Endothelial cell (in vitro differentiated cells): ENCODE measurements around the gene TSHZ2. TPM values are rescaled to one million over a fixed set of nuclear protein-coding genes. Genes with fewer than 3 reads are reported as not detected.

ENCODE experiments used
- DNase-seq: peaks from one replicate; pipeline ENCODE4 v3.0.0; 2021; ENCODE audit warnings: low spot score
- H3K27ac Mint-ChIP-seq: one replicate; pipeline ENCODE4 v1.8.0; 2021; ENCODE audit warnings: mixed read lengths, inconsistent platforms; ENCODE audit not compliant: unreplicated experiment
- H3K27me3 Mint-ChIP-seq: one replicate; pipeline ENCODE4 v1.8.0; 2021; ENCODE audit warnings: mild to moderate bottlenecking, moderate library complexity, mixed read lengths, inconsistent platforms; ENCODE audit not compliant: unreplicated experiment
- H3K36me3 Mint-ChIP-seq: one replicate; pipeline ENCODE4 v1.8.0; 2021; ENCODE audit warnings: mild to moderate bottlenecking, low read depth, mixed read lengths, inconsistent platforms; ENCODE audit not compliant: unreplicated experiment
- H3K4me1 Mint-ChIP-seq: one replicate; pipeline ENCODE4 v1.8.0; 2021; ENCODE audit warnings: mild to moderate bottlenecking, mixed read lengths, inconsistent platforms; ENCODE audit not compliant: unreplicated experiment
- H3K4me3 Mint-ChIP-seq: one replicate; pipeline ENCODE4 v1.8.0; 2021; ENCODE audit warnings: mild to moderate bottlenecking, mixed read lengths, inconsistent platforms; ENCODE audit not compliant: unreplicated experiment
- H3K9me3 Mint-ChIP-seq: one replicate; pipeline ENCODE4 v1.8.0; 2021; ENCODE audit warnings: mixed read lengths, inconsistent platforms; ENCODE audit not compliant: unreplicated experiment
- total RNA-seq: library from RNA; stranded (reverse); fragmentation: NEBNext Ultra II Directional; extraction: Animal tissue kit (Norgen Biotek cat#: 25700); gene quantifications from one replicate; pipeline ENCODE4 v1.2.1, GENCODE V29; 2021; ENCODE audit not compliant: unreplicated experiment
- TF ChIP-seq, protein P1 (sequence below): fragments of 200-600 bp; sonication (generic); IDR thresholded peaks from one replicate; pipeline ENCODE4 v1.5.0; 2021; ENCODE audit warnings: antibody characterized with exemption; ENCODE audit not compliant: unreplicated experiment

TSHZ2 gene
- total RNA-seq, 1 donor from 2014 or later: 2.3 TPM

DNA sequence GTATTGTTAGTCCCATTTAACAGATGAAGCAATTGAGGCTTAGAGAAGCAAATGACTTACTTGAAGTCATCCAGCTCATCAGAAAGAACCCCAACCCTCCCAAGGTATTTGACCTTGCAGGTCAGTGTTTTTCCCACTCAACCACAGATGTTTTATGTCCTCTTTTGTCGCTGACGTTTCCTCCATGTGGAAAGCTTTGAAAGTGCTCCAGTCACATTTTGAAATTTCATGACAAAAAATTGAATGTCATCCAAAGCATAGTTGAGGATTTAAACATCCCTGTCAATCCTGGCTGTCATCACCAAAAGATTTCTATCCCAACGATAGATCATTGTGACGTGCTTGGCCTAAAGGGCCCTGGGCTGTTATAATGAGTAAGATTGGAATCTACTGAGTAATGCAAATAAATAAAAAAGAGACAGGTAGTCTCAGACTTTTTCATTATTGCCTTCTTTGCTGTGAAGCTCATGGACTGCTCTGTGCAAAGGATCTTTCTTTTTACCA, 102.7 kb downstream of the TSHZ2 start:
- Mint-ChIP-seq H3K9me3 (no peaks in the 10 kb centered on the region), H3K4me1 (peaks cover 6% of the 10 kb centered on the region), H3K4me3 (no peak overlapping the region), H3K27ac (no peak overlapping the region), H3K27me3 (peaks cover 3% of the 10 kb centered on the region), H3K36me3 (no peaks in the 10 kb centered on the region)
- DNase-seq: no peak
- TF ChIP-seq, protein P1, sequence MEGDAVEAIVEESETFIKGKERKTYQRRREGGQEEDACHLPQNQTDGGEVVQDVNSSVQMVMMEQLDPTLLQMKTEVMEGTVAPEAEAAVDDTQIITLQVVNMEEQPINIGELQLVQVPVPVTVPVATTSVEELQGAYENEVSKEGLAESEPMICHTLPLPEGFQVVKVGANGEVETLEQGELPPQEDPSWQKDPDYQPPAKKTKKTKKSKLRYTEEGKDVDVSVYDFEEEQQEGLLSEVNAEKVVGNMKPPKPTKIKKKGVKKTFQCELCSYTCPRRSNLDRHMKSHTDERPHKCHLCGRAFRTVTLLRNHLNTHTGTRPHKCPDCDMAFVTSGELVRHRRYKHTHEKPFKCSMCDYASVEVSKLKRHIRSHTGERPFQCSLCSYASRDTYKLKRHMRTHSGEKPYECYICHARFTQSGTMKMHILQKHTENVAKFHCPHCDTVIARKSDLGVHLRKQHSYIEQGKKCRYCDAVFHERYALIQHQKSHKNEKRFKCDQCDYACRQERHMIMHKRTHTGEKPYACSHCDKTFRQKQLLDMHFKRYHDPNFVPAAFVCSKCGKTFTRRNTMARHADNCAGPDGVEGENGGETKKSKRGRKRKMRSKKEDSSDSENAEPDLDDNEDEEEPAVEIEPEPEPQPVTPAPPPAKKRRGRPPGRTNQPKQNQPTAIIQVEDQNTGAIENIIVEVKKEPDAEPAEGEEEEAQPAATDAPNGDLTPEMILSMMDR: no peak

- H3K36me3 Mint-ChIP-seq: no peaks in the 10 kb centered on the region
- peaks cover 7% of the 10 kb centered on the region for H3K27me3 Mint-ChIP-seq
- no peak for DNase-seq
- no peak overlapping the region for H3K4me3 Mint-ChIP-seq
- H3K27ac Mint-ChIP-seq: no peak overlapping the region
- H3K9me3 Mint-ChIP-seq: no peaks in the 10 kb centered on the region
- peaks cover 19% of the 10 kb centered on the region for H3K4me1 Mint-ChIP-seq
- TF ChIP-seq, protein P1: no peak
Measured at GRCh38 chr20:53076668-53077067, 104.5 kb downstream of the TSHZ2 start.

DNA sequence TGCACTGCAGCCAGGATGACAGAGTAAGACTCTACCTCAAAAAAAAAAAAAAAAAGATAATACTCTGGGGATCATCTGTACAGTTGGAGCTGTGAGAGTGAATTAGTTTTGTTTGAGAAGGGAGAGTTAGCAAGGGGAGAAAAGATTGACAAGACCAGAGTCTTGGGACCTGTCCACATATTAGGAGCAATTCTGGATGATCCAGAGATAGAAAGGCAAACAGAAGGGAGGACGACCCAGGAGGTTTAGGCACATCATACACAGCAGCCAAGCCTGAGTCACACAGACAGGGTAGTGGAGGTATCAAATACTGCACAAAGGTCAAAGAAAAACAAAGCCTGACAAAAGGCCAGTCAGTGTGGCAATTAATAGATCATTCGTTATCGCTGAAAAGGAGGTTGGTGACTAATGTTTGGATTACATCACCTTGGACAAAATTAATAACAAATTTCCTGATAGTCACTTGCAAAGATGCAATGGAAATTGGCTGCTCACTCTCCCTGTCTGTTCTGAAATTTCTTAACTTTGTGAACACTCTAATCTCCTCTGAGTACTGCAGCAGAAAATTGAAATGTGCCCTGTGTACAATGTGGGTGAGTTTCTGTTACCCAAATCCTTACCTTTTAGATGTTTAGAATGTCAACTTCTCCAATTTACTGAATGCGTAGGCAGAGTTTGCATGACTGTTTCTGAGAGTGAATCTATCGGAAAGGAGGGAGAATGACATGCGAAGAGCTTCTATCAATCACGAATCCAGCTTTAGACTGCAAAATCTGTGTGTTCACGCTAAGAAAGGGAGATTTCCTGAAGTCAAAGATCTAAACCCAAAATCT, 105.4 kb downstream of the TSHZ2 start:
- Mint-ChIP-seq H3K27ac (no peak overlapping the region), H3K27me3 (peaks cover 7% of the 10 kb centered on the region), H3K4me3 (no peak overlapping the region), H3K9me3 (no peaks in the 10 kb centered on the region), H3K4me1 (peaks cover 19% of the 10 kb centered on the region), H3K36me3 (no peaks in the 10 kb centered on the region)
- DNase-seq: no peak
- TF ChIP-seq, protein P1: no peak

DNA sequence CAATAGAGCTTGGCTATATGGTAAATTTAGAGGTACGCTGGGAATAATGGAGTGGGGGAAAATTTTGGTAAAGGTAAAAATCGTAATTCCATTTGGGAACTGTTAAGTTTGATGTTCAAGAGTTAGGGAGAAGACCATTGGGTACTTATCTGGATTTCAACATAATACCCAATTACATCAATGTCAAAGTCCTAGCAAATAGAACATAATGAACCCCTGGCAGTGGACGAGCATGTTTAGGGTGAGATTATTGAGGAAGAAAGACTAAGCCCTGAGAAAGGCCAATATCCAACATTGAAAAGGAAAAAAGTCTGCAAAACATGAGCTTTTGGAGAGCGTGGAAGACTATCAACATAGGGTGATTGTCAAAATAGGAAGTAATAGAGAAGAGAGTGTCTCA, 106.6 kb downstream of the TSHZ2 start:
- DNase-seq: no peak
- no peak overlapping the region for H3K4me3 Mint-ChIP-seq
- no peaks in the 10 kb centered on the region for H3K36me3 Mint-ChIP-seq
- peaks cover 19% of the 10 kb centered on the region for H3K4me1 Mint-ChIP-seq
- peaks cover 4% of the 10 kb centered on the region for H3K27me3 Mint-ChIP-seq
- TF ChIP-seq, protein P1: no peak
- no peaks in the 10 kb centered on the region for H3K9me3 Mint-ChIP-seq
- H3K27ac Mint-ChIP-seq: no peak overlapping the region

GRCh38 chr20:53079261-53079691, 107.1 kb downstream of the TSHZ2 start:
- peaks cover 19% of the 10 kb centered on the region for H3K4me1 Mint-ChIP-seq
- H3K9me3 Mint-ChIP-seq: no peaks in the 10 kb centered on the region
- no peak for DNase-seq
- no peak overlapping the region for H3K4me3 Mint-ChIP-seq
- no peaks in the 10 kb centered on the region for H3K36me3 Mint-ChIP-seq
- peaks cover 4% of the 10 kb centered on the region for H3K27me3 Mint-ChIP-seq
- TF ChIP-seq, protein P1: no peak
- H3K27ac Mint-ChIP-seq: no peak overlapping the region
